Measurements from ENCODE around the gene PLCB1. TPM values are rescaled to one million over a fixed set of nuclear protein-coding genes. Genes with fewer than 3 reads are reported as not detected.

Gene PLCB1
- total RNA-seq, 3 donors from 2014 or later = 12.2 to 106 (median 30.5) TPM

GRCh38 chr20:8313073-8313472 lies 181.0 kb downstream of the PLCB1 start:
- H3K27ac ChIP-seq = no peak overlapping the region
- no peaks in the 10 kb centered on the region for H3K36me3 ChIP-seq
- H3K9me3 ChIP-seq = no peaks in the 10 kb centered on the region
- peaks cover 0 to 8% of the 10 kb centered on the region in 2 donors for H3K4me1 ChIP-seq
- no peak overlapping the region for H3K4me3 ChIP-seq
- no peak for TF ChIP-seq POLR2AphosphoS5 (IDR thresholded peaks at IDR 0.05)
- no peak for TF ChIP-seq CTCF (IDR thresholded peaks at IDR 0.05)
- no peak for TF ChIP-seq POLR2A (IDR thresholded peaks at IDR 0.05)
- H3K27me3 ChIP-seq = no peaks in the 10 kb centered on the region
- DNase-seq (ENCODE audit: low spot score in 2 of 2) = no peak
- intact Hi-C loops (cut with DNase I; ENCODE audit: low total_unique reads) = loop anchor here (5.0 kb wide), 1 partner anchor 1069 kb away; no protein-coding TSS in a partner anchor

- Histone ChIP-seq H3K36me3 (no peaks in the 10 kb centered on the region), H3K4me3 (no peak overlapping the region), H3K4me1 (peaks cover 0 to 8% of the 10 kb centered on the region in 2 donors), H3K27ac (no peak overlapping the region), H3K27me3 (no peaks in the 10 kb centered on the region), H3K9me3 (no peaks in the 10 kb centered on the region)
- intact Hi-C loops (cut with DNase I; ENCODE audit: low total_unique reads) = no loop called here
- DNase-seq (ENCODE audit: low spot score in 2 of 2) = no peak
- no peak for TF ChIP-seq CTCF (IDR thresholded peaks at IDR 0.05)
- TF ChIP-seq POLR2AphosphoS5 (IDR thresholded peaks at IDR 0.05) = no peak
- TF ChIP-seq POLR2A (IDR thresholded peaks at IDR 0.05) = no peak
Observed at GRCh38 chr20:8315639-8316573, 183.8 kb downstream of the PLCB1 start.

GRCh38 chr20:8317448-8317847 lies 185.4 kb downstream of the PLCB1 start:
- Histone ChIP-seq H3K27ac (no peak overlapping the region), H3K36me3 (no peaks in the 10 kb centered on the region), H3K27me3 (no peaks in the 10 kb centered on the region), H3K4me1 (peaks cover 0 to 8% of the 10 kb centered on the region in 2 donors), H3K9me3 (no peaks in the 10 kb centered on the region), H3K4me3 (no peak overlapping the region)
- intact Hi-C loops (cut with DNase I; ENCODE audit: low total_unique reads) = no loop called here
- no peak for TF ChIP-seq POLR2A (IDR thresholded peaks at IDR 0.05)
- no peak for TF ChIP-seq CTCF (IDR thresholded peaks at IDR 0.05)
- TF ChIP-seq POLR2AphosphoS5 (IDR thresholded peaks at IDR 0.05) = no peak
- no peak for DNase-seq (ENCODE audit: low spot score in 2 of 2)

- intact Hi-C loops (cut with DNase I; ENCODE audit: low total_unique reads) = no loop called here
- Histone ChIP-seq H3K36me3 (no peaks in the 10 kb centered on the region), H3K4me1 (peaks cover 0 to 8% of the 10 kb centered on the region in 2 donors), H3K9me3 (no peaks in the 10 kb centered on the region), H3K27ac (no peak overlapping the region), H3K4me3 (no peak overlapping the region), H3K27me3 (no peaks in the 10 kb centered on the region)
- no peak for DNase-seq (ENCODE audit: low spot score in 2 of 2)
- TF ChIP-seq POLR2A (IDR thresholded peaks at IDR 0.05) (no peak), POLR2AphosphoS5 (IDR thresholded peaks at IDR 0.05) (no peak), CTCF (IDR thresholded peaks at IDR 0.05) (no peak)
Observed at GRCh38 chr20:8318965-8319625, 187.0 kb downstream of the PLCB1 start.

GRCh38 chr20:8320306-8320705 lies 188.2 kb downstream of the PLCB1 start:
- no peak for DNase-seq (ENCODE audit: low spot score in 2 of 2)
- Histone ChIP-seq H3K4me1 (peaks cover 0 to 8% of the 10 kb centered on the region in 2 donors), H3K4me3 (no peak overlapping the region), H3K27ac (no peak overlapping the region), H3K27me3 (no peaks in the 10 kb centered on the region), H3K36me3 (no peaks in the 10 kb centered on the region), H3K9me3 (no peaks in the 10 kb centered on the region)
- TF ChIP-seq POLR2AphosphoS5 (IDR thresholded peaks at IDR 0.05) (no peak), CTCF (IDR thresholded peaks at IDR 0.05) (no peak), POLR2A (IDR thresholded peaks at IDR 0.05) (no peak)
- intact Hi-C loops (cut with DNase I; ENCODE audit: low total_unique reads) = no loop called here

Measured in breast epithelium (tissue), 4 donors.